IMR-90 (cell line): ENCODE results near the gene WNK4.

ENCODE experiments used
- BHLHE40 ChIP-seq: fragments of 150-350 bp; IDR thresholded peaks from 2 replicates; pipeline ENCODE4 v1.6.1; 2016; ENCODE audit warnings: mild to moderate bottlenecking, low read depth, low read length
- CTCF ChIP-seq: conservative IDR thresholded peaks from 2 replicates; pipeline ENCODE4 v1.5.1; 2012; ENCODE audit warnings: mild to moderate bottlenecking, low read depth, low read length, improper control_type of control experiment
- MXI1 ChIP-seq: IDR thresholded peaks from 2 replicates; pipeline ENCODE4 v1.6.1; 2012; ENCODE audit warnings: low read depth, mild to moderate bottlenecking, low read length, moderate library complexity, borderline replicate concordance
- NFE2L2 ChIP-seq: fragments of 150-350 bp; IDR thresholded peaks from 2 replicates; pipeline ENCODE4 v1.6.1; 2016; ENCODE audit warnings: low read depth, mild to moderate bottlenecking, low read length
- TF ChIP-seq, protein P1 (sequence below): fragments of 150-350 bp; IDR thresholded peaks from 2 replicates; pipeline ENCODE4 v1.6.1; 2016; ENCODE audit warnings: low read depth, mild to moderate bottlenecking, low read length, moderate library complexity, borderline replicate concordance

GRCh38 chr17:42796066-42796758, 15.8 kb downstream of the WNK4 start:
- TF ChIP-seq MXI1 (no peak), NFE2L2 (no peak), BHLHE40 (no peak), CTCF (no peak)
- TF ChIP-seq, protein P1, sequence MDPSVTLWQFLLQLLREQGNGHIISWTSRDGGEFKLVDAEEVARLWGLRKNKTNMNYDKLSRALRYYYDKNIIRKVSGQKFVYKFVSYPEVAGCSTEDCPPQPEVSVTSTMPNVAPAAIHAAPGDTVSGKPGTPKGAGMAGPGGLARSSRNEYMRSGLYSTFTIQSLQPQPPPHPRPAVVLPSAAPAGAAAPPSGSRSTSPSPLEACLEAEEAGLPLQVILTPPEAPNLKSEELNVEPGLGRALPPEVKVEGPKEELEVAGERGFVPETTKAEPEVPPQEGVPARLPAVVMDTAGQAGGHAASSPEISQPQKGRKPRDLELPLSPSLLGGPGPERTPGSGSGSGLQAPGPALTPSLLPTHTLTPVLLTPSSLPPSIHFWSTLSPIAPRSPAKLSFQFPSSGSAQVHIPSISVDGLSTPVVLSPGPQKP: no peak
